Thyroid gland (tissue), 4 donors: ENCODE data around the gene TP73. TPM values are rescaled to one million over a fixed set of nuclear protein-coding genes. Genes with fewer than 3 reads are reported as not detected.
A peak's percentile ranks its signal among the peaks of the same experiment; 100 is the strongest.

Experiments
- DNase-seq, 2 donors: peaks; one replicate each; pipeline ENCODE4 v3.0.0-alpha.2; 2019
- H3K27ac ChIP-seq, 3 donors: fragments of 200-600 bp; sonication (generic); 1 replicate in 2 of 3; 2 replicates in 1 of 3; pipeline ENCODE4 v1.5.1; 2016 to 2019; ENCODE audit warnings: mild to moderate bottlenecking in 1 of 3, moderate library complexity in 1 of 3
- H3K27me3 ChIP-seq: fragments of 200-600 bp; sonication (generic); one replicate; pipeline ENCODE4 v1.5.1; 2019
- H3K36me3 ChIP-seq, 2 donors: fragments of 200-600 bp; sonication (generic); one replicate each; pipeline ENCODE4 v1.5.1; 2016 to 2019
- H3K4me1 ChIP-seq, 2 donors: fragments of 200-600 bp; sonication (generic); one replicate each; pipeline ENCODE4 v1.5.1; 2017 to 2019
- H3K4me3 ChIP-seq, 3 donors: fragments of 200-600 bp; sonication (generic); replicated peaks in 1 of 3; 1 replicate in 2 of 3; 2 replicates in 1 of 3; pipeline ENCODE4 v1.5.1; 2016; ENCODE audit warnings: mild to moderate bottlenecking in 1 of 3
- H3K9me3 ChIP-seq: fragments of 200-600 bp; sonication (generic); one replicate; pipeline ENCODE4 v1.5.1; 2017
- POLR2A ChIP-seq, 2 donors: fragments of 450-650 bp; IDR thresholded peaks; one replicate each; pipeline ENCODE4 v1.6.1; 2017; ENCODE audit warnings: antibody characterized with exemption in 2 of 2, mild to moderate bottlenecking in 2 of 2, moderate library complexity in 1 of 2
- WGBS, 2 donors: methylation state at CpG; one replicate each; pipeline ENCODE4 v1.1.5; 2017; 5-methylcytosine and 5-hydroxymethylcytosine counted together
- intact Hi-C: fragments of 100-400 bp; cut with DNase I; formaldehyde crosslinking; loops from one replicate; pipeline ENCODE4 v1.15.1; 2023
- small RNA-seq: library from RNA; depleted of rRNA; stranded (forward); fragments of <200 nt; gene quantifications from one replicate; pipeline ENCODE3, GENCODE V24; 2016
- total RNA-seq, 4 donors: library from RNA; depleted of rRNA; stranded (reverse); fragments of >200 nt; gene quantifications; one replicate each; pipeline ENCODE4 v1.2.3, GENCODE V29; 2016
- TF ChIP-seq, protein P1 (sequence below), 6 experiments: fragments of 200-600 bp in 3 of 6; fragments of 450-650 bp in 3 of 6; sonication (generic) in 3 of 6; IDR thresholded peaks; one replicate each; pipeline ENCODE4 v1.5.1; 2016 to 2019; ENCODE audit warnings: antibody characterized with exemption in 6 of 6, mild to moderate bottlenecking in 2 of 6, inconsistent platforms in 1 of 6, moderate library complexity in 1 of 6

Gene TP73
- total RNA-seq, 4 donors from 2014 or later: 0.33 to 0.49 TPM; not detected in 2

DNA sequence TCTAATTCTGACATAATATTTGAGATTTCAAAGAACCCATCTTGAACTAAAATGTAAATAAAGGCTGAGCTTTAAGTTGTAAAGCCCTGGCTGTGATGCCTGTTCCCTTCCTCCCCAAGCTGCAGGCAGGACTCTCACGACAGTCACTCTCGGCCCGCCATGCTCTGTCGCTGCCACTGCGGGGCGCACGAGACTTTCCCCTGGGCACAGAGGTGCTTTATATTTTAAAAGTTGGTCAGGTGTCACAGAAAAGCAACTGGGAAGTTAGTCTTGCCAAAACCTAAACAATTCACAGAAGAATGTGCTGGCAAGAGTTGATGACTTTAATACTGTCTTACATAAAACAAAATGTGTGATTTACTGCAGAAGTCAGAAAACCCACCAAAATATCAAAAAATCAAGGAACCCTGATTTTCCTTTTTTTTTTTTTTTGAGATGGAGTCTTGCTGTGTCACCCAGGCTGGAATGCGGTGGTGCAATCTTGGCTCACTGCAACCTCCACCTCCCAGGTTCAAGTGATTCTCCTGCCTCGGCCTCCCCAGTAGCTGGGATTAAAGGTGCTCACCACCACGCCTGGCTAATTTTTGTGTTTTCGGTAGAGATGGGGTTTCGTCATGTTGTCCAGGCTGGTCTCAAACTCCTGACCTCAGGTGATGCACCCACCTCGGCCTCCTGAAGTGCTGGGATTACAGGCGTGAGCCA, 133.3 kb downstream of the TP73 start:
- no peaks in the 10 kb centered on the region for H3K27me3 ChIP-seq
- no peak overlapping the region for H3K27ac ChIP-seq
- no peaks in the 10 kb centered on the region for H3K4me1 ChIP-seq
- no peaks in the 10 kb centered on the region for H3K9me3 ChIP-seq
- peaks cover 50 to 69% of the 10 kb centered on the region in 2 donors for H3K36me3 ChIP-seq
- TF ChIP-seq, protein P1, sequence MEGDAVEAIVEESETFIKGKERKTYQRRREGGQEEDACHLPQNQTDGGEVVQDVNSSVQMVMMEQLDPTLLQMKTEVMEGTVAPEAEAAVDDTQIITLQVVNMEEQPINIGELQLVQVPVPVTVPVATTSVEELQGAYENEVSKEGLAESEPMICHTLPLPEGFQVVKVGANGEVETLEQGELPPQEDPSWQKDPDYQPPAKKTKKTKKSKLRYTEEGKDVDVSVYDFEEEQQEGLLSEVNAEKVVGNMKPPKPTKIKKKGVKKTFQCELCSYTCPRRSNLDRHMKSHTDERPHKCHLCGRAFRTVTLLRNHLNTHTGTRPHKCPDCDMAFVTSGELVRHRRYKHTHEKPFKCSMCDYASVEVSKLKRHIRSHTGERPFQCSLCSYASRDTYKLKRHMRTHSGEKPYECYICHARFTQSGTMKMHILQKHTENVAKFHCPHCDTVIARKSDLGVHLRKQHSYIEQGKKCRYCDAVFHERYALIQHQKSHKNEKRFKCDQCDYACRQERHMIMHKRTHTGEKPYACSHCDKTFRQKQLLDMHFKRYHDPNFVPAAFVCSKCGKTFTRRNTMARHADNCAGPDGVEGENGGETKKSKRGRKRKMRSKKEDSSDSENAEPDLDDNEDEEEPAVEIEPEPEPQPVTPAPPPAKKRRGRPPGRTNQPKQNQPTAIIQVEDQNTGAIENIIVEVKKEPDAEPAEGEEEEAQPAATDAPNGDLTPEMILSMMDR (IDR thresholded peaks at IDR 0.05): peak in 1 of 6 experiments; percentile 5
- no peak for TF ChIP-seq POLR2A (IDR thresholded peaks at IDR 0.05)
- 83 to 88% methylated on average over 14 of the region's 14 CpGs for WGBS, 2 donors
- H3K4me3 ChIP-seq: no peak overlapping the region
- no peak for DNase-seq
- intact Hi-C loops: no loop called here

Small RNA genes lying within 50 kb of the gene (small RNA-seq; reads per million reads assigned to genes)
- gene RF02197 (not detected), gene RN7SL574P (not detected)

Other genes with a start within 250 kb of the TP73 start
- gene ARHGEF16, start 197.9 kb upstream of the TP73 start, total RNA-seq: 10 to 100 TPM; 16.0 to 23.7 (median 21.2) TPM
- 10 to 100 TPM in 3 of 4 donors, 1 to 10 TPM in 1; 9.4 to 25.8 (median 21.8) TPM for gene MEGF6, start 41.0 kb upstream of the TP73 start, total RNA-seq
- gene TPRG1L, start 27.5 kb upstream of the TP73 start, total RNA-seq: 10 to 100 TPM; 33.9 to 45.1 (median 40.0) TPM
- gene WRAP73, start 2.4 kb upstream of the TP73 start, total RNA-seq: 10 to 100 TPM; 18.5 to 44.0 (median 21.0) TPM
- gene CCDC27, start 99.9 kb downstream of the TP73 start, total RNA-seq: under 1 TPM in 1 of 4 donors, not detected in 3; 0.13 TPM
- gene SMIM1, start 120.2 kb downstream of the TP73 start, total RNA-seq: 10 to 100 TPM in 1 of 4 donors, 1 to 10 TPM in 3; 8.6 to 20.2 (median 9.7) TPM
- gene LRRC47, start 144.0 kb downstream of the TP73 start, total RNA-seq: 10 to 100 TPM; 38.7 to 45.2 (median 43.7) TPM
- gene CEP104, start 204.7 kb downstream of the TP73 start, total RNA-seq: 10 to 100 TPM; 26.0 to 41.6 (median 30.8) TPM
- 1 to 10 TPM; 5.1 to 8.6 (median 6.8) TPM for gene DFFB, start 205.0 kb downstream of the TP73 start, total RNA-seq
- 10 to 100 TPM; 27.3 to 36.6 (median 32.7) TPM for gene C1orf174, start 247.8 kb downstream of the TP73 start, total RNA-seq